ENCODE results near the gene RWDD1. TPM values are rescaled to one million over a fixed set of nuclear protein-coding genes. Genes with fewer than 3 reads are reported as not detected.
A peak's percentile ranks its signal among the peaks of the same experiment; 100 is the strongest.

Gene RWDD1
- total RNA-seq, 1 experiment from 2014 or later: 52.3 TPM

DNA sequence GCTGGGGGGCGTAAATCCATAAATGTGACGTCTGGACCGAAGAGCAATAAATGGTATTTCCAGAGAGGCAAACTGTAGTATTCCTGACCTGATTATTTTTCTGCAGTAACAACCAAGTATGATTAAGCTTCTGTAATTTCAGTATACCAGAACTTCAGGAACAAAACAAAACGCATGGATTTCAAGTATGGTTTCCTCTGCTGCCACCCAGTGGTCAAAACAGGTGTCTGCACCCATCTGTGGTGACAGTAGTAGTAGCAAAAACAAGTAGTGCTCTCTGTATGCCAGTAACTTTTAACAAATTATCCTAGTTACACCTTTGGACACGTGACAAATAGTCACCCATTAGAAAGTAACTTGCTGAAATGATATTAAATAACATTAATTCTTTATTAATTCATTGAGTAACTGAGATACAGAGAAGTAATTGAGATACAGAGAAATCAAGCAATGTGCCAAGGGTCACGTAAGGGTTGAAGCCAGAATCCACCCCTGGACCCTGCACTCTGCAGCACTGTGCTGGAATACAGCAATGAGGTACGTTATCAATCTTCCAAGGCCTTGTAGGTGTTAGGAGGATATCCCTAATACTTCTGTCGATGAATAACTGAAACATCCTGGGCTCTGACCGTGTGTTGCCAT is 9.8 kb upstream of the RWDD1 start:
- Histone ChIP-seq H3K9me3 (ENCODE audit: low read depth, low read length, poor library complexity, severe bottlenecking) (no peaks in the 10 kb centered on the region), H3K4me1 (ENCODE audit: insufficient read depth, low read length, poor library complexity, severe bottlenecking) (peaks cover 4% of the 10 kb centered on the region), H3K4me3 (ENCODE audit: low read depth, low read length, poor library complexity, severe bottlenecking) (no peak overlapping the region), H3K27ac (ENCODE audit: low read depth, low read length, poor library complexity, severe bottlenecking) (no peak overlapping the region), H3K27me3 (replicated peaks; ENCODE audit: insufficient read depth, low read depth, low read length, poor library complexity) (no peaks in the 10 kb centered on the region), H3K36me3 (ENCODE audit: insufficient read depth, low read length, poor library complexity, severe bottlenecking) (no peaks in the 10 kb centered on the region)
- BruUV-seq (replicated peaks): no TSS peak
- POLR2A ChIA-PET (ENCODE audit: low non-redundant PET): no interaction called here
- no peak for TF ChIP-seq EZH2 (IDR thresholded peaks at IDR 0.05; ENCODE audit: borderline replicate concordance, low read depth, low read length, poor library complexity, severe bottlenecking)
- TF ChIP-seq, protein P1, sequence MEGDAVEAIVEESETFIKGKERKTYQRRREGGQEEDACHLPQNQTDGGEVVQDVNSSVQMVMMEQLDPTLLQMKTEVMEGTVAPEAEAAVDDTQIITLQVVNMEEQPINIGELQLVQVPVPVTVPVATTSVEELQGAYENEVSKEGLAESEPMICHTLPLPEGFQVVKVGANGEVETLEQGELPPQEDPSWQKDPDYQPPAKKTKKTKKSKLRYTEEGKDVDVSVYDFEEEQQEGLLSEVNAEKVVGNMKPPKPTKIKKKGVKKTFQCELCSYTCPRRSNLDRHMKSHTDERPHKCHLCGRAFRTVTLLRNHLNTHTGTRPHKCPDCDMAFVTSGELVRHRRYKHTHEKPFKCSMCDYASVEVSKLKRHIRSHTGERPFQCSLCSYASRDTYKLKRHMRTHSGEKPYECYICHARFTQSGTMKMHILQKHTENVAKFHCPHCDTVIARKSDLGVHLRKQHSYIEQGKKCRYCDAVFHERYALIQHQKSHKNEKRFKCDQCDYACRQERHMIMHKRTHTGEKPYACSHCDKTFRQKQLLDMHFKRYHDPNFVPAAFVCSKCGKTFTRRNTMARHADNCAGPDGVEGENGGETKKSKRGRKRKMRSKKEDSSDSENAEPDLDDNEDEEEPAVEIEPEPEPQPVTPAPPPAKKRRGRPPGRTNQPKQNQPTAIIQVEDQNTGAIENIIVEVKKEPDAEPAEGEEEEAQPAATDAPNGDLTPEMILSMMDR (conservative IDR thresholded peaks at IDR 0.05; ENCODE audit: low read depth, low read length): peak; percentile 94
- intact Hi-C loops (cut with micrococcal nuclease; ENCODE audit: unreplicated experiment): loop anchor here (1.0 to 5.0 kb wide), 4 partner anchors 25 to 344 kb away; no protein-coding TSS in a partner anchor
- CTCF ChIA-PET: interaction anchor here (1.1 to 1.6 kb wide), 3 partner anchors 8 to 293 kb away, joined by 3 to 14 read pairs (median 11); no protein-coding TSS in a partner anchor
- DNase-seq (ENCODE audit: low spot score): peak; percentile 78

DNA sequence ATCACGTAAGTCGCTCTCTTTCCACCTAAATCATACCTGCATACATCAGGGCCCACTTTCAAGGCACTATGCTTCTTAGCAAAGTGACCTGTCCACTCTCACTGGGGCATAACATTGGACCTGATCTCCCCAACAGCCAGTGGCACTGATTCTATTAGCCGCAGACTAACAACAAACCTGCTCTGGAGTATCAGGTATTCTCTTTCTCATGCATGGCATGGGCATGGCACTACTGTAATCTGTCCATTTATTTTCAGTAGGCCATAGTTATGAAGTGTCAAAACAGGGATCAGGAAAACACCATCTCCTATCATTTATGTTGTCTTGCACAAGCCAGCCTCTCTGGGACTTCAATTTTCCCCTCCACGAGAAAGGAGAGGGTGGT is 9.3 kb upstream of the RWDD1 start:
- H3K4me1 ChIP-seq (ENCODE audit: insufficient read depth, low read length, poor library complexity, severe bottlenecking): peaks cover 4% of the 10 kb centered on the region
- H3K36me3 ChIP-seq (ENCODE audit: insufficient read depth, low read length, poor library complexity, severe bottlenecking): no peaks in the 10 kb centered on the region
- POLR2A ChIA-PET (ENCODE audit: low non-redundant PET): no interaction called here
- H3K27ac ChIP-seq (ENCODE audit: low read depth, low read length, poor library complexity, severe bottlenecking): no peak overlapping the region
- intact Hi-C loops (cut with micrococcal nuclease; ENCODE audit: unreplicated experiment): loop anchor here (5.0 kb wide), 1 partner anchor 345 kb away; no protein-coding TSS in a partner anchor
- CTCF ChIA-PET: no interaction called here
- H3K9me3 ChIP-seq (ENCODE audit: low read depth, low read length, poor library complexity, severe bottlenecking): no peaks in the 10 kb centered on the region
- H3K27me3 ChIP-seq (replicated peaks; ENCODE audit: insufficient read depth, low read depth, low read length, poor library complexity): no peaks in the 10 kb centered on the region
- TF ChIP-seq EZH2 (IDR thresholded peaks at IDR 0.05; ENCODE audit: borderline replicate concordance, low read depth, low read length, poor library complexity, severe bottlenecking): no peak
- TF ChIP-seq, protein P1 (conservative IDR thresholded peaks at IDR 0.05; ENCODE audit: low read depth, low read length): no peak
- H3K4me3 ChIP-seq (ENCODE audit: low read depth, low read length, poor library complexity, severe bottlenecking): no peak overlapping the region
- no TSS peak for BruUV-seq (replicated peaks)
- no peak for DNase-seq (ENCODE audit: low spot score)

DNA sequence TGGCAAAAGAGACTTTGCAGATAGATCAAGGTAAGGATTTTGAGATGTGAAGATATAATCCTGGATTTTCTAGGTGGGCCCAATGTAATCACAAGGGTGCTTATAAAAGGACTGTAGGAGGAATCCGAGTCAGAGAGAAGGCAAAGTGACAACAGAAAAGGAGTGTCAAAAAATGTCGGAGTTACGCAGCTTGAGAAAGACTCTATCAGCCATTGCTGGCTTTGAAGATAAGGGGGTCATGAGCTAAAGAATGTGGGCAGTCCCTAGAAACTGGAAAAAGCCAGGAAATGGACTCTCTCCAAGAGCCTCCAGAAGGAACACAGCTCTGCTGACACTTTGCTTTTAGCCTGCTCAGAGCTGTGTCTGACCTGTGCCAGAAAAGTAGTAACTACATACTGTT is 8.7 kb upstream of the RWDD1 start:
- ChIA-PET POLR2A (ENCODE audit: low non-redundant PET) (no interaction called here), CTCF (interaction anchor here (1.3 kb wide), 1 partner anchor 275 kb away, joined by 6 read pairs; no protein-coding TSS in a partner anchor)
- H3K4me1 ChIP-seq (ENCODE audit: insufficient read depth, low read length, poor library complexity, severe bottlenecking): peaks cover 4% of the 10 kb centered on the region
- TF ChIP-seq EZH2 (IDR thresholded peaks at IDR 0.05; ENCODE audit: borderline replicate concordance, low read depth, low read length, poor library complexity, severe bottlenecking): no peak
- TF ChIP-seq, protein P1 (conservative IDR thresholded peaks at IDR 0.05; ENCODE audit: low read depth, low read length): no peak
- intact Hi-C loops (cut with micrococcal nuclease; ENCODE audit: unreplicated experiment): loop anchor here (5.0 kb wide), 1 partner anchor 345 kb away; no protein-coding TSS in a partner anchor
- no peak overlapping the region for H3K27ac ChIP-seq (ENCODE audit: low read depth, low read length, poor library complexity, severe bottlenecking)
- H3K9me3 ChIP-seq (ENCODE audit: low read depth, low read length, poor library complexity, severe bottlenecking): no peaks in the 10 kb centered on the region
- DNase-seq (ENCODE audit: low spot score): no peak
- H3K27me3 ChIP-seq (replicated peaks; ENCODE audit: insufficient read depth, low read depth, low read length, poor library complexity): no peaks in the 10 kb centered on the region
- no peak overlapping the region for H3K4me3 ChIP-seq (ENCODE audit: low read depth, low read length, poor library complexity, severe bottlenecking)
- no TSS peak for BruUV-seq (replicated peaks)
- H3K36me3 ChIP-seq (ENCODE audit: insufficient read depth, low read length, poor library complexity, severe bottlenecking): no peaks in the 10 kb centered on the region

Measured in A673 (cell line).